ENCODE data around the gene MIPEP. TPM values are rescaled to one million over a fixed set of nuclear protein-coding genes. Genes with fewer than 3 reads are reported as not detected.
A peak's percentile ranks its signal among the peaks of the same experiment; 100 is the strongest.

The MIPEP gene
- total RNA-seq, 1 donor from 2014 or later = 19.6 TPM

DNA sequence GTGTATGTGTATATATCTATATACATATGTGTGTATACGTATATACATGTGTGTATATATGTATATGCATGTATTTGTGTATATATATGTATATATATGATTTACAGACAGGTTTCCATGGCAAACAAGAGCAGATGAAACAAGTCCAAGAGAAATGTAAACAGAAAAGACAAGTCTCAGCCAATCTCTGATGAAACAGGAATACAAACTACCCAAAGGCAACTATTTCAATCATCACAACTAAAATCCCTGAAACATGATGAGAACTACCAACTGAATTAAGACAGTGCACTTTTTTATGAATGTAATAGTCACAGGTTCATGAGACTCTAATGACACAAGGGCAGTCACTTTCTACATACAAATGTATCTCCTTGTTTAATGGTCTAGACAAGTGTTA lies 178.8 kb downstream of the MIPEP start:
- peaks cover 7% of the 10 kb centered on the region for H3K4me1 Mint-ChIP-seq
- no peak overlapping the region for H3K27ac Mint-ChIP-seq (ENCODE audit: unreplicated experiment)
- TF ChIP-seq, protein P1, sequence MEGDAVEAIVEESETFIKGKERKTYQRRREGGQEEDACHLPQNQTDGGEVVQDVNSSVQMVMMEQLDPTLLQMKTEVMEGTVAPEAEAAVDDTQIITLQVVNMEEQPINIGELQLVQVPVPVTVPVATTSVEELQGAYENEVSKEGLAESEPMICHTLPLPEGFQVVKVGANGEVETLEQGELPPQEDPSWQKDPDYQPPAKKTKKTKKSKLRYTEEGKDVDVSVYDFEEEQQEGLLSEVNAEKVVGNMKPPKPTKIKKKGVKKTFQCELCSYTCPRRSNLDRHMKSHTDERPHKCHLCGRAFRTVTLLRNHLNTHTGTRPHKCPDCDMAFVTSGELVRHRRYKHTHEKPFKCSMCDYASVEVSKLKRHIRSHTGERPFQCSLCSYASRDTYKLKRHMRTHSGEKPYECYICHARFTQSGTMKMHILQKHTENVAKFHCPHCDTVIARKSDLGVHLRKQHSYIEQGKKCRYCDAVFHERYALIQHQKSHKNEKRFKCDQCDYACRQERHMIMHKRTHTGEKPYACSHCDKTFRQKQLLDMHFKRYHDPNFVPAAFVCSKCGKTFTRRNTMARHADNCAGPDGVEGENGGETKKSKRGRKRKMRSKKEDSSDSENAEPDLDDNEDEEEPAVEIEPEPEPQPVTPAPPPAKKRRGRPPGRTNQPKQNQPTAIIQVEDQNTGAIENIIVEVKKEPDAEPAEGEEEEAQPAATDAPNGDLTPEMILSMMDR (conservative IDR thresholded peaks at IDR 0.05) = no peak

DNA sequence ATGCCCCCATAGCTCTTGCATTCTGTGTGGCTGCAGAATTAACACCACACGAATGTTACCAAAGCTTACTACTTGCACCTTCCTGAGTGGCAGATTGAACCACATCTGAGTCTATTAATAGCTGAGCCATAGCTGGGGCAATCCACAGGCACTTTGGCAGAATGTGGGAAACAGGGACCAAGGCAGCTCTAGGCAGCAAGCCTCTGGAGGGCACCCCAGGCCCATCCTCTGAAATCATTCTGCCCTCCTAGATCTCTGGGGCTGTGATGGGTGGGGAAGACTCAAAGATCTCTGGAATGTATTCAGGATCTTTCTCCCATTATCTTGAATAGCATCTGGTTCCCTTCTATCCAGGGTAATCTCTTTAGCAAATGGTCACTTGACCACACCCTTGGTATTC lies 179.7 kb downstream of the MIPEP start:
- H3K36me3 Mint-ChIP-seq (ENCODE audit: low read depth) = peaks cover 11% of the 10 kb centered on the region
- DNase-seq (ENCODE audit: low read depth, low spot score) = no peak
- H3K27me3 Mint-ChIP-seq (ENCODE audit: low read depth) = no peaks in the 10 kb centered on the region
- TF ChIP-seq, protein P1 (conservative IDR thresholded peaks at IDR 0.05) = no peak
- H3K9me3 Mint-ChIP-seq = peaks cover 10% of the 10 kb centered on the region
- no peak overlapping the region for H3K4me3 Mint-ChIP-seq
- peaks cover 9% of the 10 kb centered on the region for H3K4me1 Mint-ChIP-seq
- no peak overlapping the region for H3K27ac Mint-ChIP-seq (ENCODE audit: unreplicated experiment)

More for the DNA sequence above, 178.8 kb downstream of the MIPEP start:
- Mint-ChIP-seq H3K27me3 (ENCODE audit: low read depth) (no peaks in the 10 kb centered on the region), H3K36me3 (ENCODE audit: low read depth) (peaks cover 11% of the 10 kb centered on the region), H3K9me3 (peaks cover 10% of the 10 kb centered on the region), H3K4me3 (no peak overlapping the region)
- DNase-seq (ENCODE audit: low read depth, low spot score) = no peak

DNA sequence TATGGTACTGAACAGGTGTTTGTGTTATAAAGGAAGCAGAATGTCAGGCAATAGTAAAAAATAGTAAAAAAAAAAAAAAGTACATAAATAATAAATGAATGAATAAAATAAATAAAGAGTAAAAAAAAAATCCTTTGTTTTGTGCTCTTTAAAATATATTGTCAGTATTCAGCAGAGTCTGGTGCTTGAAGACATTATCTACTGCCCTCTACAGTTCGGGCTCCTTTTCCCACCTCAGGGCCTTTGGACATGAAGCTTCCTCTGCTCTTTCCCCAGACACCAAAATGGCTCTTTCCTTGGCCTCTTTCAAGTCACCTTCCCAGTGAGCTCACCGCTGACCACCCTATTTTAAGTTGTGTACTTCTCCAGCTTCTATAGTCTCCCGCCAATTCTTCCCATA lies 181.5 kb downstream of the MIPEP start:
- H3K27ac Mint-ChIP-seq (ENCODE audit: unreplicated experiment) = no peak overlapping the region
- H3K27me3 Mint-ChIP-seq (ENCODE audit: low read depth) = no peaks in the 10 kb centered on the region
- TF ChIP-seq, protein P1 (conservative IDR thresholded peaks at IDR 0.05) = peak; percentile 26
- H3K4me1 Mint-ChIP-seq = peaks cover 9% of the 10 kb centered on the region
- no peak for DNase-seq (ENCODE audit: low read depth, low spot score)
- no peak overlapping the region for H3K4me3 Mint-ChIP-seq
- H3K9me3 Mint-ChIP-seq = peaks cover 4% of the 10 kb centered on the region
- peaks cover 4% of the 10 kb centered on the region for H3K36me3 Mint-ChIP-seq (ENCODE audit: low read depth)

GRCh38 chr13:23705583-23705982 lies 183.6 kb downstream of the MIPEP start:
- Mint-ChIP-seq H3K9me3 (no peaks in the 10 kb centered on the region), H3K4me1 (peaks cover 9% of the 10 kb centered on the region), H3K27ac (ENCODE audit: unreplicated experiment) (peak overlapping the region; percentile 57), H3K4me3 (no peak overlapping the region), H3K27me3 (ENCODE audit: low read depth) (no peaks in the 10 kb centered on the region), H3K36me3 (ENCODE audit: low read depth) (no peaks in the 10 kb centered on the region)
- TF ChIP-seq, protein P1 (conservative IDR thresholded peaks at IDR 0.05) = no peak
- DNase-seq (ENCODE audit: low read depth, low spot score) = no peak

- no peak for DNase-seq (ENCODE audit: low read depth, low spot score)
- Mint-ChIP-seq H3K9me3 (peaks cover 4% of the 10 kb centered on the region), H3K4me1 (peaks cover 9% of the 10 kb centered on the region), H3K4me3 (no peak overlapping the region), H3K27ac (ENCODE audit: unreplicated experiment) (no peak overlapping the region), H3K27me3 (ENCODE audit: low read depth) (no peaks in the 10 kb centered on the region), H3K36me3 (ENCODE audit: low read depth) (no peaks in the 10 kb centered on the region)
- TF ChIP-seq, protein P1 (conservative IDR thresholded peaks at IDR 0.05) = no peak
Observed at GRCh38 chr13:23703246-23703860, 185.8 kb downstream of the MIPEP start.
